ENCODE results near the gene OIT3.

OIT3 gene

GRCh38 chr10:72954230-72954595, 60.7 kb downstream of the OIT3 start:
- Mint-ChIP-seq H3K9me3 (no peaks in the 10 kb centered on the region), H3K4me3 (no peak overlapping the region), H3K4me1 (no peaks in the 10 kb centered on the region), H3K27ac (no peak overlapping the region), H3K27me3 (peaks cover 20% of the 10 kb centered on the region)
- no peak for ATAC-seq
- DNase-seq: no peak

- Mint-ChIP-seq H3K27me3 (peaks cover 20% of the 10 kb centered on the region), H3K9me3 (no peaks in the 10 kb centered on the region), H3K4me3 (no peak within 1 kb of the TSS), H3K4me1 (no peaks in the 10 kb centered on the region), H3K27ac (no peak within 1 kb of the TSS)
- no peak for DNase-seq
- no peak for ATAC-seq
Measured at GRCh38 chr10:72954596-72955554, 61.3 kb downstream of the OIT3 start, which contains the start of gene PLA2G12B. TSS of gene PLA2G12B (minus strand) at chr10:72954806. CDS start at chr10:72954685, 121 bp downstream.

GRCh38 chr10:72956001-72956400, 62.5 kb downstream of the OIT3 start:
- ATAC-seq (no peak), DNase-seq (no peak)
- peaks cover 23% of the 10 kb centered on the region for H3K27me3 Mint-ChIP-seq
- no peaks in the 10 kb centered on the region for H3K9me3 Mint-ChIP-seq
- no peak overlapping the region for H3K4me3 Mint-ChIP-seq
- no peak overlapping the region for H3K27ac Mint-ChIP-seq
- no peaks in the 10 kb centered on the region for H3K4me1 Mint-ChIP-seq

GRCh38 chr10:72976886-72977285, 83.3 kb downstream of the OIT3 start:
- Mint-ChIP-seq H3K27ac (no peak overlapping the region), H3K4me3 (no peak overlapping the region), H3K4me1 (no peaks in the 10 kb centered on the region), H3K9me3 (peaks cover 39 to 57% of the 10 kb centered on the region in 2 donors), H3K27me3 (peaks cover 48% of the 10 kb centered on the region)
- DNase-seq (no peak), ATAC-seq (no peak)

GRCh38 chr10:72979709-72980108, 86.2 kb downstream of the OIT3 start:
- peaks cover 54% of the 10 kb centered on the region for H3K27me3 Mint-ChIP-seq
- no peak for ATAC-seq
- H3K4me3 Mint-ChIP-seq: no peak overlapping the region
- H3K9me3 Mint-ChIP-seq: peaks cover 39 to 63% of the 10 kb centered on the region in 2 donors
- DNase-seq: no peak
- no peaks in the 10 kb centered on the region for H3K4me1 Mint-ChIP-seq
- H3K27ac Mint-ChIP-seq: no peak overlapping the region

- no peak for ATAC-seq
- H3K4me1 Mint-ChIP-seq: no peaks in the 10 kb centered on the region
- DNase-seq: no peak
Measured at GRCh38 chr10:72980348-72980747, 86.8 kb downstream of the OIT3 start.

GRCh38 chr10:72981028-72981881, 87.7 kb downstream of the OIT3 start:
- Mint-ChIP-seq H3K9me3 (peaks cover 34 to 54% of the 10 kb centered on the region in 2 donors), H3K4me1 (no peaks in the 10 kb centered on the region), H3K27me3 (peaks cover 45% of the 10 kb centered on the region), H3K4me3 (no peak overlapping the region), H3K27ac (peak overlapping the region in 1 of 2 donors; percentile 84)
- DNase-seq (no peak), ATAC-seq (no peak)

More at GRCh38 chr10:72980348-72980747, 86.8 kb downstream of the OIT3 start:
- Mint-ChIP-seq H3K9me3 (peaks cover 38 to 61% of the 10 kb centered on the region in 2 donors), H3K27me3 (peaks cover 52% of the 10 kb centered on the region), H3K27ac (no peak overlapping the region), H3K4me3 (no peak overlapping the region)

GRCh38 chr10:72981882-72982529, 88.5 kb downstream of the OIT3 start:
- no peaks in the 10 kb centered on the region for H3K4me1 Mint-ChIP-seq
- H3K27me3 Mint-ChIP-seq: peaks cover 44% of the 10 kb centered on the region
- no peak overlapping the region for H3K27ac Mint-ChIP-seq
- ATAC-seq (no peak), DNase-seq (no peak)
- H3K9me3 Mint-ChIP-seq: peaks cover 31 to 49% of the 10 kb centered on the region in 2 donors
- no peak overlapping the region for H3K4me3 Mint-ChIP-seq
